IMR-90 (cell line): ENCODE results near the gene ORAI3.

Experiments
- CEBPB ChIP-seq: IDR thresholded peaks from 2 replicates; pipeline ENCODE4 v1.6.1; 2012; ENCODE audit warnings: low read depth, low read length, improper control_type of control experiment
- FOS ChIP-seq: fragments of 150-350 bp; IDR thresholded peaks from 2 replicates; pipeline ENCODE4 v1.6.1; 2016; ENCODE audit warnings: low read depth, low read length
- POLR2A ChIP-seq: IDR thresholded peaks from 2 replicates; pipeline ENCODE4 v1.6.1; 2012; ENCODE audit warnings: mild to moderate bottlenecking, low read depth, low read length
- RAD21 ChIP-seq: IDR thresholded peaks from 2 replicates; pipeline ENCODE4 v1.6.1; 2012; ENCODE audit warnings: low read length, improper control_type of control experiment
- TF ChIP-seq, protein P1 (sequence below): conservative IDR thresholded peaks from 2 replicates; pipeline ENCODE4 v1.5.1; 2012; ENCODE audit warnings: mild to moderate bottlenecking, low read depth, low read length, improper control_type of control experiment

DNA sequence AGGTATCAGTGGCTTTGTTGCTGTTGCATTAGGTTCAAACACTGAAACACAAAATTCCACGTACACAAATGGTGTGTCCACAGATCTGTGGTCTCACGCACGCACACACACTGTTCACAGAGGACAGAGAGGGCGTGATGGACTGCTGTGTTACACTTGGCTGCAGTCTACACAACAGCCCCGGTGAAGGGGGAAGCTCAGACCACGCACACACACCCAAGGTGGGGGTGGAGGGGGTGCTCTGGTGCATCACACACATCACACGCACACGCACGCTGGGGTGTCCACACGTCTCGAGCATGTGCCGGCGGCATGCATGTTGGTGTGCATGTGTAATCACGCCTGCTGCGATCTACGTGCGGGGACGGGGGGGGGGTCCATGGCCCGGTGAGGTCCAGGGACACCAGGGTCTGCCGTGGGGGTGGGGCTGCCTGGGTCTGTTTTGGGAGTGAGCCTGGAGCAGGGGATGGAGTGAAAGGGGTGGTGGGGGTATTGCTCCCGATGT, 43.5 kb downstream of the ORAI3 start:
- TF ChIP-seq, protein P1, sequence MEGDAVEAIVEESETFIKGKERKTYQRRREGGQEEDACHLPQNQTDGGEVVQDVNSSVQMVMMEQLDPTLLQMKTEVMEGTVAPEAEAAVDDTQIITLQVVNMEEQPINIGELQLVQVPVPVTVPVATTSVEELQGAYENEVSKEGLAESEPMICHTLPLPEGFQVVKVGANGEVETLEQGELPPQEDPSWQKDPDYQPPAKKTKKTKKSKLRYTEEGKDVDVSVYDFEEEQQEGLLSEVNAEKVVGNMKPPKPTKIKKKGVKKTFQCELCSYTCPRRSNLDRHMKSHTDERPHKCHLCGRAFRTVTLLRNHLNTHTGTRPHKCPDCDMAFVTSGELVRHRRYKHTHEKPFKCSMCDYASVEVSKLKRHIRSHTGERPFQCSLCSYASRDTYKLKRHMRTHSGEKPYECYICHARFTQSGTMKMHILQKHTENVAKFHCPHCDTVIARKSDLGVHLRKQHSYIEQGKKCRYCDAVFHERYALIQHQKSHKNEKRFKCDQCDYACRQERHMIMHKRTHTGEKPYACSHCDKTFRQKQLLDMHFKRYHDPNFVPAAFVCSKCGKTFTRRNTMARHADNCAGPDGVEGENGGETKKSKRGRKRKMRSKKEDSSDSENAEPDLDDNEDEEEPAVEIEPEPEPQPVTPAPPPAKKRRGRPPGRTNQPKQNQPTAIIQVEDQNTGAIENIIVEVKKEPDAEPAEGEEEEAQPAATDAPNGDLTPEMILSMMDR = no peak
- TF ChIP-seq FOS (no peak), POLR2A (no peak), CEBPB (no peak), RAD21 (no peak)
